ENCODE results near the gene CCDC171.
A peak's percentile ranks its signal among the peaks of the same experiment; 100 is the strongest.

CCDC171 gene

GRCh38 chr9:15755660-15756059 lies 202.8 kb downstream of the CCDC171 start:
- DNase-seq (ENCODE audit: extremely low read depth, low read depth), result peak; percentile 20
- no peak for TF ChIP-seq CTCF (IDR thresholded peaks at IDR 0.05; ENCODE audit: low read depth, low read length)

DNA sequence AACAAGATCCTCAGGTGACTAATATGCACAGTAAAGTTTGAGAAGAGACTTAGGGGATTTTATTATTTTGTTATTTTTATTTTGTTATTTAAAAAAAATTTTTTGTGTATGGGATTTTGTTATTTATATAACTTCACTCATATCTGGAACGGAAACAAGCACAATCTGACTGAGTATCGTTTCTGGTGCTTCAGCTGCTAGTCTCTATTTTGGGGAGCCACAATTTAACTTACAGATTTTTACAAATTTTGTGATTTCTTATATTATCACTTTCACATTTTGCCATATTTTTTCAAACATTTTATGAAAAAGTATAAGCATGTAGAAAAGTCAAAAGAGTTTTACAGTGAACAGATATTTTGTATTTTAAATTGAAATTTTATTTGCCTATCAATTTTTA lies 208.7 kb downstream of the CCDC171 start:
- no peak for TF ChIP-seq CTCF (IDR thresholded peaks at IDR 0.05; ENCODE audit: low read depth, low read length)
- DNase-seq (ENCODE audit: extremely low read depth, low read depth), result no peak

DNA sequence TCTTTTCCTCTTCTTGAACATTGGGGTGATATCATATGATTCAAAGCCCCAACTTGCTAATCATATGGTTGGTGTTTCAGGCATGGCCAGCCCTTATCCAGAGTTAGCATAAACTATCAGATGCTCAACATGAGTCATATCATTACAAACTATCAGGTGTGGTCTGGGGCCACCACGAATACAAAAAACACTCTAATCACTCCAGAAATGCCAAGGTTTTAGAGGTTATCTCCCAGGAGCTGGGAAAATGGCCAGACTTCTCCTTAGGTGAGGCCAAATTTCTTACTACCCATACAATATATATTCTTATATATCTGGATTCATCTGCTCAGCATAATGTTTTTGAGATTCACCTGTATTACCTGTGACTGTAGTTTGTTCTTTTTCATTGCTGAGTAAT lies 210.5 kb downstream of the CCDC171 start:
- DNase-seq (ENCODE audit: extremely low read depth, low read depth), result no peak
- no peak for TF ChIP-seq CTCF (IDR thresholded peaks at IDR 0.05; ENCODE audit: low read depth, low read length)

DNA sequence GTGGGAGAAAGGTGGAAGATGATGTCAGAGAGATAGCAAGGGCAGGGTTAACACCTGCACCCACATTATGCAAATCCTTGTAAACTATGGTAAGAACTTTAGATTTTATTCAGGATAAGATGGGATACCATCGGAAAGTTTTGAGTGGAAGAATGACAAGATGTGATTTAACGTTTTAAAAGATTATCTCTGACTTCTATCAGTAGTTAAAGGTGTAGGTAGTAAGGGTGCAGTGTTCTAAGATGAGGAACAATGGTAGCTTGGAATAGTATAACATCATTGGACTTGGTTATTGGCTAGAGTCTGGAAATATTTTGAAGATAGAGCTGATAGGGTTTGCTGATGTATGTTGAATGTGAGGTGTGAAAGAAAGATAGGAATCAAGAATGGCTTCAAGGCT lies 211.3 kb downstream of the CCDC171 start:
- TF ChIP-seq CTCF (IDR thresholded peaks at IDR 0.05; ENCODE audit: low read depth, low read length), result no peak

GRCh38 chr9:15769547-15769946 lies 216.7 kb downstream of the CCDC171 start:
- TF ChIP-seq CTCF (IDR thresholded peaks at IDR 0.05; ENCODE audit: low read depth, low read length), result no peak
- no peak for DNase-seq (ENCODE audit: extremely low read depth, low read depth)

More for the DNA sequence above, 211.3 kb downstream of the CCDC171 start:
- DNase-seq (ENCODE audit: extremely low read depth, low read depth), result no peak

DNA sequence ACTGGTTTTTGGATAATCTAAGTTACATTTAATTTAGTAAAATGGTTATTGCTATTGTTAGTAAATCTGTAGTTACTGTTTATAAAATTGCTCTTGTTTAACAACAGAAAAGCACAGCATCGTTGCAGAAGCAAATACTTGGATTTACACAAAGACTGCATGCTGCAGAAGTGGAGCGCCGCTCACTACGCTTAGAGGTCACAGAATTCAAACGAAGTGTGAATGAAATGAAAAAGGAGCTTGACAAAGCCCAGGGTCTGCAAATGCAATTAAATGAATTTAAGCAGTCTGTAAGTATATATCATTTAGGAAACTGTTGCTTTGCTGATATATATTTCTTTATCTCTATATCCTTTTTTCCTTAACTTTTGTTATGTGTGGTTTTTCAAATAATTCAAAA lies 226.0 kb downstream of the CCDC171 start:
- no peak for TF ChIP-seq CTCF (IDR thresholded peaks at IDR 0.05; ENCODE audit: low read depth, low read length)
- no peak for DNase-seq (ENCODE audit: extremely low read depth, low read depth)

GRCh38 chr9:15782106-15782505 lies 229.3 kb downstream of the CCDC171 start:
- no peak for TF ChIP-seq CTCF (IDR thresholded peaks at IDR 0.05; ENCODE audit: low read depth, low read length)
- no peak for DNase-seq (ENCODE audit: extremely low read depth, low read depth)
